Kidney epithelial cell (primary cell): ENCODE data around the gene TMEM178B. TPM values are rescaled to one million over a fixed set of nuclear protein-coding genes. Genes with fewer than 3 reads are reported as not detected.
"Not testable (repeated sequence)": the region's sequence is repeated elsewhere in the genome, so short reads cannot be mapped to it uniquely, and the experiment has no call there.

Source experiments
- DNase-seq: peaks from one replicate; pipeline ENCODE4 v3.0.0-alpha.2; 2010; ENCODE audit warnings: low read depth
- H3K27me3 ChIP-seq: 2 replicates; pipeline ENCODE4 v1.6.0; 2011; ENCODE audit warnings: low read length; ENCODE audit not compliant: control insufficient read depth, insufficient read depth
- H3K36me3 ChIP-seq: 2 replicates; pipeline ENCODE4 v1.5.1; 2011; ENCODE audit warnings: low read length; ENCODE audit not compliant: control insufficient read depth, insufficient read depth
- H3K4me3 ChIP-seq: 2 replicates; pipeline ENCODE4 v1.5.1; 2011; ENCODE audit warnings: low read depth, mild to moderate bottlenecking, control low read depth, low read length
- total RNA-seq: library from RNA; depleted of rRNA; stranded (reverse); fragments of >200 nt; gene quantifications from 2 replicates; pipeline ENCODE4 v1.2.3, GENCODE V29; 2015
- TF ChIP-seq, protein P1 (sequence below): IDR thresholded peaks from 2 replicates; pipeline ENCODE4 v1.5.1; 2011; ENCODE audit warnings: mild to moderate bottlenecking, moderate library complexity, low read length, control low read depth, inconsistent platforms; ENCODE audit not compliant: insufficient read depth, poor library complexity, severe bottlenecking

TMEM178B gene
- total RNA-seq, 1 donor from 2014 or later, result 9.7 TPM

DNA sequence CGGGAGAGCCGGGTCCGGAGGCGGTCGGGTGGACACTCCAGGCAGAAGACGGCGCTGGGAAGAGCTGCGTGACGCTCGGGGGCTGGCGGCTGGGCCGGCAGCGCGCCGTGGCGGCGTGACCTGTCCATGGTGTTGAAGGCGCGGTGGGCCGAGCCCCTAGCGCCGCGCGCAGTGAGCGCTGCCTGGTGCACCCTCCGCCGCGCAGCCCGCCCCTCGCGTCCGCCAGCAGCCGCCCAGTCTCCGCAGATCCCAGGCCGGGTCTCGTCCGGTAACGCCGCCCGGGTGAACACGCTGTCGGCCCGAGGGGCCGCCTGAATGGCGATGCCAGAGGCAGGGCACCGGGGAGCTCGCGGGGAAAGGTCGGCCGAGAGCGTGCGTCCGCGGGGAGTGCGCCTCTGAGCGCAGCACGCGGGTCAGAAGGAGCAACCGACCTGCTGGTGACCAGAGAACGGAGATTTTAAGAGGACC, 657 bp upstream of the TMEM178B start:
- no peaks in the 10 kb centered on the region for H3K36me3 ChIP-seq
- H3K27me3 ChIP-seq, result peaks cover 6% of the 10 kb centered on the region
- DNase-seq, result no peak
- TF ChIP-seq, protein P1, sequence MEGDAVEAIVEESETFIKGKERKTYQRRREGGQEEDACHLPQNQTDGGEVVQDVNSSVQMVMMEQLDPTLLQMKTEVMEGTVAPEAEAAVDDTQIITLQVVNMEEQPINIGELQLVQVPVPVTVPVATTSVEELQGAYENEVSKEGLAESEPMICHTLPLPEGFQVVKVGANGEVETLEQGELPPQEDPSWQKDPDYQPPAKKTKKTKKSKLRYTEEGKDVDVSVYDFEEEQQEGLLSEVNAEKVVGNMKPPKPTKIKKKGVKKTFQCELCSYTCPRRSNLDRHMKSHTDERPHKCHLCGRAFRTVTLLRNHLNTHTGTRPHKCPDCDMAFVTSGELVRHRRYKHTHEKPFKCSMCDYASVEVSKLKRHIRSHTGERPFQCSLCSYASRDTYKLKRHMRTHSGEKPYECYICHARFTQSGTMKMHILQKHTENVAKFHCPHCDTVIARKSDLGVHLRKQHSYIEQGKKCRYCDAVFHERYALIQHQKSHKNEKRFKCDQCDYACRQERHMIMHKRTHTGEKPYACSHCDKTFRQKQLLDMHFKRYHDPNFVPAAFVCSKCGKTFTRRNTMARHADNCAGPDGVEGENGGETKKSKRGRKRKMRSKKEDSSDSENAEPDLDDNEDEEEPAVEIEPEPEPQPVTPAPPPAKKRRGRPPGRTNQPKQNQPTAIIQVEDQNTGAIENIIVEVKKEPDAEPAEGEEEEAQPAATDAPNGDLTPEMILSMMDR, result no peak
- H3K4me3 ChIP-seq, result peak overlapping the region; percentile 49

DNA sequence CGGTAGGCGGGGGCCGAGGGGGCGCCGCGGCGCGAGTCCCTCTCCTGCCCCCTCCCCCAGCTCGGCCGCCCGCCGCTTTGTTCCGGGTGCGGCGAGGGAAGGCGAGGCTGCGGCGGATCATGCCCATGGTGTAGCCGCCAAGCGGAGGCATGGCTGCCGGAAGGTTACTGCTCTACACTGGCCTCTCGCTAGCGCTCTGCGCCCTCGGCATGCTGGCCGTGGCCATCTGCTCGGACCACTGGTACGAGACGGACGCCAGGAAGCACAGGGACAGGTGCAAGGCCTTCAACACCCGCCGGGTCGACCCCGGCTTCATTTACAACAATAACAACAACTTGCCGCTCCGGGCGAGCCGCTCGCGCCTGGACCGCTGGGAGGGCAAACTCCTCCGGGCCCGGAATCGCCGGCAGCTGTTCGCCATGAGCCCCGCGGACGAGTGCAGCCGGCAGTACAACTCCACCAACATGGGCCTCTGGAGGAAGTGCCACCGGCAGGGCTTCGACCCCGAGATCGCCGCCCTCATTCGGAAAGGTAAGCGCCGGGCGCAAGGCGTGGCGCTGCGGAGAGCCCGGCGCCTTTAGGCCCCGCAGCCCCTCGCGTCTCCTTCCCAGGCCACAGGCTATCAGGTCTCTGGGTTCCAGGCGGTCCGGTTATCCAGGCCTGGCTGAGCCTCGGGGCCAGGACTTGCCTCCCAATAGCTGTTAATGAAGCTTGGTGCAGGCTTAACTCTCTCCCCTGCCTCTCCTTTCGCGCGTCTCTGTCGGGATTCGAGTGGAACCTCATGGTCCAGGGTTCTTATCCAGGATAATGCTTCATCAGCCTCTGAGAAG, 513 bp downstream of the TMEM178B start:
- no peak for DNase-seq
- Histone ChIP-seq H3K4me3 (peak overlapping the region; percentile 49), H3K27me3 (peaks cover 6% of the 10 kb centered on the region), H3K36me3 (no peaks in the 10 kb centered on the region)
- TF ChIP-seq, protein P1, result no peak

DNA sequence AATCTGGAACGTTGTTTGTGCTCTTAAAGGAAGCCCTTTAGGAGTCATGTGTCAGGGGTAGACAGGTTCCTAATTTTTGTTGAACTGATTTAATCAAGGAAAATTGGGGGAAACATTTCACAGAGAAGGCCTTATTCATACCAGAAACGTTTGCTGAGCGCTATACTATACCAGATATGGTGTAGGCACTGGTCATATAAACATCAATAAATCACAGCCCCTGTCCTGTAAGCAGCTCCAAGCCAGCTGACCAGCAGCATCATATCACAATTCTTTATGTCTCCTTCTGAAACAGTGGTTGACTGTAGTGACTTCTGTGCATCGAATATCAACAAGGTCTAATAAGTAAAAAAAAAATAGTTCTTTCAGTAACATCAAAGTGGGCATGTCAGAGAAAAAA, 1.1 kb downstream of the TMEM178B start:
- TF ChIP-seq, protein P1, result no peak
- H3K4me3 ChIP-seq, result peak overlapping the region; percentile 49
- DNase-seq, result no peak
- H3K36me3 ChIP-seq, result no peaks in the 10 kb centered on the region
- peaks cover 6% of the 10 kb centered on the region for H3K27me3 ChIP-seq

DNA sequence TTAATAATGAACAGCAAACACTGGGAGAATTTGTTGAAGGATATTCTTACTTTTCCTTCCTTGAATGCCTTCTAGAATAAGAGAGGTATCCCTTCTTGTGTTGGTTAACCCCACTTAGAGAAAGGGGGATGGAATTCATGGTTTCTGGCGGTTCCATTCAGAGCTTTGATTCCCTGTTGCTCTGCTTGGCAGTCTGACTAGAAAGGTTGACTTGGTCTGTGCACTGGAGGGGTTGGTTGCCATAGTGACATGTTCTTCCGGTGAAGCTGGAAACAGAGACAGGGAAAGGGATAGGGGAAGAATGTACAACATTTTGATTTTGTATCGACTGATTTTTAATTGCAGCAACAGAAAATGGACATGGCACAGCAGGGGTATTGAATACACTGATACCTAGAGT, 2.5 kb downstream of the TMEM178B start:
- no peak for DNase-seq

DNA sequence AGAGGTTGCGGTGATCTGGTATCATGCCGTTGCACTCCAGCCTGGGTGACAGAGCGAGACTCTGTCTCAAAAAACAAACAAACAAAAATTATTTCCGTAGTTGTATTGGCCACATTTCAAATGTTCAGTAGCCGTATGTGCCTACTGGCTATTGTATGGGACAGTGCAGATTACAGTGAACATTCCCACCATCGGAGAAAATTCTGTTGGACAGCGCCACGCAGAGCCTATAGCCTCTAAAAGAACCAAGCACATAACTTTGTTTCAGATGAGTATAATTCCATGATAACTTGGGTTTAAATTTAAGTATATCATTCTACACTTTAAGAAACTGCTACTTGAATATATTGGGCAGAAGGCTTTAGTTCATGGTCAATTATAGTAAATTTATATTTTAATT, 5.4 kb downstream of the TMEM178B start:
- no peak for DNase-seq
- Histone ChIP-seq H3K27me3 (peaks cover 4% of the 10 kb centered on the region), H3K4me3 (no peak overlapping the region), H3K36me3 (no peaks in the 10 kb centered on the region)
- TF ChIP-seq, protein P1, result no peak

More for the DNA sequence above, 2.5 kb downstream of the TMEM178B start:
- Histone ChIP-seq H3K4me3 (peak overlapping the region; percentile 4), H3K27me3 (peaks cover 6% of the 10 kb centered on the region), H3K36me3 (no peaks in the 10 kb centered on the region)
- TF ChIP-seq, protein P1, result no peak

DNA sequence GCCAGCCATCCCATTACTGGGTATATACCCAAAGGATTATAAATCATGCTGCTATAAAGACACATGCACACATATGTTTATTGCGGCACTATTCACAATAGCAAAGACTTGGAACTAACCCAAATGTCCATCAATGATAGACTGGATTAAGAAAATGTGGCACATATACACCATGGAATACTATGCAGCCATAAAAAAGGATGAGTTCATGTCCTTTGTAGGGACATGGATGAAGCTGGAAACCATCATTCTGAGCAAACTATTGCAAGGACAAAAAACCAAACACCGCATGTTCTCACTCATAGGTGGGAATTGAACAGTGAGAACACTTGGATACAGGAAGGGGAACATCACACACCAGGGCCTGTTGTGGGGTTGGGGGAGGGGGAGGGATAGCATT, 15.6 kb downstream of the TMEM178B start:
- not testable (repeated sequence) for DNase-seq, H3K4me3 ChIP-seq, H3K27me3 ChIP-seq, H3K36me3 ChIP-seq
